Measurements from ENCODE around the gene IFITM5. TPM values are rescaled to one million over a fixed set of nuclear protein-coding genes. Genes with fewer than 3 reads are reported as not detected.

IFITM5 gene
- total RNA-seq, 1 donor from 2014 or later: not detected

DNA sequence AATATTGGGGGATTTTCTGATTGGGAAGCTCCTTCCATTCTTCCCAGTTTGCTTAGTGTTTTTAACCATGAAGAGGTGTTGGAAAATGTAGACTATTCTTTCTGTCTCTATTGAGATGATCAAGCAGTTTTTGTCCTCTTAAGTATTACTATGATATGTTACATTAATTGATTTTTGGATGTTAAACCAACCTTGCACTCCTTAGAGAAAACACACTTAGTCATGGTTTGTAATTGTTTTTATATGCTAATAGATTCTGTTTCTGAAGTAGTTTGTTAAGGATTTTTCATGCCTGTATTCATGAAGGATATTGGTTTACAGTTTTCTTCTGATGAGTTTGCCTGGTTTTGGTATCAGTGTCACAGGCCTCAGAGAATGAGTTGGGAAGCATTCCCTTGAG lies 23.1 kb downstream of the IFITM5 start:
- Mint-ChIP-seq H3K9me3 (no peaks in the 10 kb centered on the region), H3K36me3 (no peaks in the 10 kb centered on the region), H3K27ac (no peak overlapping the region), H3K4me3 (no peak overlapping the region), H3K4me1 (ENCODE audit: unreplicated experiment) (no peaks in the 10 kb centered on the region), H3K27me3 (peaks cover 5% of the 10 kb centered on the region)
- DNase-seq (ENCODE audit: extremely low spot score, unreplicated experiment): no peak
- no peak for TF ChIP-seq CTCF (conservative IDR thresholded peaks at IDR 0.05)

GRCh38 chr11:272931-273198 lies 26.5 kb downstream of the IFITM5 start:
- Mint-ChIP-seq H3K27me3 (peaks cover 21% of the 10 kb centered on the region), H3K36me3 (no peaks in the 10 kb centered on the region), H3K4me3 (no peak overlapping the region), H3K27ac (no peak overlapping the region), H3K9me3 (no peaks in the 10 kb centered on the region), H3K4me1 (ENCODE audit: unreplicated experiment) (peaks cover 9% of the 10 kb centered on the region)
- DNase-seq (ENCODE audit: extremely low spot score, unreplicated experiment): no peak
- TF ChIP-seq CTCF (conservative IDR thresholded peaks at IDR 0.05): no peak

- TF ChIP-seq CTCF (conservative IDR thresholded peaks at IDR 0.05): no peak
- H3K27ac Mint-ChIP-seq: no peak overlapping the region
- peaks cover 9% of the 10 kb centered on the region for H3K4me1 Mint-ChIP-seq (ENCODE audit: unreplicated experiment)
- no peak for DNase-seq (ENCODE audit: extremely low spot score, unreplicated experiment)
- H3K4me3 Mint-ChIP-seq: no peak overlapping the region
- H3K27me3 Mint-ChIP-seq: peaks cover 21% of the 10 kb centered on the region
- no peaks in the 10 kb centered on the region for H3K36me3 Mint-ChIP-seq
- no peaks in the 10 kb centered on the region for H3K9me3 Mint-ChIP-seq
Measured at GRCh38 chr11:272195-272930, 27.0 kb downstream of the IFITM5 start.

- no peak for TF ChIP-seq CTCF (conservative IDR thresholded peaks at IDR 0.05)
- peaks cover 21% of the 10 kb centered on the region for H3K27me3 Mint-ChIP-seq
- H3K4me1 Mint-ChIP-seq (ENCODE audit: unreplicated experiment): peaks cover 9% of the 10 kb centered on the region
- H3K9me3 Mint-ChIP-seq: no peaks in the 10 kb centered on the region
- no peak overlapping the region for H3K4me3 Mint-ChIP-seq
- no peak overlapping the region for H3K27ac Mint-ChIP-seq
- no peaks in the 10 kb centered on the region for H3K36me3 Mint-ChIP-seq
- no peak for DNase-seq (ENCODE audit: extremely low spot score, unreplicated experiment)
Measured at GRCh38 chr11:271319-271715, 28.0 kb downstream of the IFITM5 start.

GRCh38 chr11:270451-271318 lies 28.6 kb downstream of the IFITM5 start:
- Mint-ChIP-seq H3K27ac (no peak overlapping the region), H3K27me3 (peaks cover 18% of the 10 kb centered on the region), H3K4me3 (no peak overlapping the region), H3K4me1 (ENCODE audit: unreplicated experiment) (peaks cover 9% of the 10 kb centered on the region), H3K36me3 (no peaks in the 10 kb centered on the region), H3K9me3 (no peaks in the 10 kb centered on the region)
- no peak for TF ChIP-seq CTCF (conservative IDR thresholded peaks at IDR 0.05)
- no peak for DNase-seq (ENCODE audit: extremely low spot score, unreplicated experiment)

Measured in type B pancreatic cell (in vitro differentiated cells).